Measurements from ENCODE around the gene DIP2C. TPM values are rescaled to one million over a fixed set of nuclear protein-coding genes. Genes with fewer than 3 reads are reported as not detected.
"Not testable (repeated sequence)": the region's sequence is repeated elsewhere in the genome, so short reads cannot be mapped to it uniquely, and the experiment has no call there.

The DIP2C gene
- total RNA-seq, 2 donors from 2014 or later, result 12.3 to 41.8 TPM

DNA sequence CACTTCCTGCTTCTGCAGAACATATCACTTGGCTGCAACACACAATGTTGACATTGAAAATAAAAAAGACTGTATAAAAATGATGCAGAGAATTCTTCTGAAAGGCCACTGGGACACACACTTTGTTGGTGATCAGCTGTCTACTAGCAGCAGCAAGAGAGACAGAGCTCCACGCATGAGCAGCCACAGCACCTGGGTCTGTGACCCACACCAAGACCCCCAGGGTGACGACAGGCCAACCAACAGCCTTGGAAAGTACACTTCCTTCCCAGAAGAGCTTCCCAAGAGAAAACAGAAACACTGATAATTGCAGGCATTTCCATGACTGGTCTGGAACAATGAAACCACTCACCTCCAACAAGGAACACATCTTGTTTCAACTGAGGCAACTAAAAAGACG, 239.0 kb downstream of the DIP2C start:
- H3K27me3 ChIP-seq (replicated peaks; ENCODE audit: insufficient read depth), result no peaks in the 10 kb centered on the region
- intact Hi-C loops (cut with DNase I), result no loop called here
- TF ChIP-seq POLR2AphosphoS5 (IDR thresholded peaks at IDR 0.05), result no peak
- TF ChIP-seq POLR2A (IDR thresholded peaks at IDR 0.05), result no peak
- TF ChIP-seq, protein P1, sequence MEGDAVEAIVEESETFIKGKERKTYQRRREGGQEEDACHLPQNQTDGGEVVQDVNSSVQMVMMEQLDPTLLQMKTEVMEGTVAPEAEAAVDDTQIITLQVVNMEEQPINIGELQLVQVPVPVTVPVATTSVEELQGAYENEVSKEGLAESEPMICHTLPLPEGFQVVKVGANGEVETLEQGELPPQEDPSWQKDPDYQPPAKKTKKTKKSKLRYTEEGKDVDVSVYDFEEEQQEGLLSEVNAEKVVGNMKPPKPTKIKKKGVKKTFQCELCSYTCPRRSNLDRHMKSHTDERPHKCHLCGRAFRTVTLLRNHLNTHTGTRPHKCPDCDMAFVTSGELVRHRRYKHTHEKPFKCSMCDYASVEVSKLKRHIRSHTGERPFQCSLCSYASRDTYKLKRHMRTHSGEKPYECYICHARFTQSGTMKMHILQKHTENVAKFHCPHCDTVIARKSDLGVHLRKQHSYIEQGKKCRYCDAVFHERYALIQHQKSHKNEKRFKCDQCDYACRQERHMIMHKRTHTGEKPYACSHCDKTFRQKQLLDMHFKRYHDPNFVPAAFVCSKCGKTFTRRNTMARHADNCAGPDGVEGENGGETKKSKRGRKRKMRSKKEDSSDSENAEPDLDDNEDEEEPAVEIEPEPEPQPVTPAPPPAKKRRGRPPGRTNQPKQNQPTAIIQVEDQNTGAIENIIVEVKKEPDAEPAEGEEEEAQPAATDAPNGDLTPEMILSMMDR (IDR thresholded peaks at IDR 0.05), result no peak
- H3K4me1 ChIP-seq (replicated peaks), result peaks cover 3% of the 10 kb centered on the region
- no peak overlapping the region for H3K4me3 ChIP-seq
- no peak overlapping the region for H3K27ac ChIP-seq
- no peaks in the 10 kb centered on the region for H3K36me3 ChIP-seq
- 67% methylated on average over 3 of the region's 3 CpGs for WGBS
- H3K9me3 ChIP-seq, result no peaks in the 10 kb centered on the region
- no peak for DNase-seq (ENCODE audit: low spot score)

DNA sequence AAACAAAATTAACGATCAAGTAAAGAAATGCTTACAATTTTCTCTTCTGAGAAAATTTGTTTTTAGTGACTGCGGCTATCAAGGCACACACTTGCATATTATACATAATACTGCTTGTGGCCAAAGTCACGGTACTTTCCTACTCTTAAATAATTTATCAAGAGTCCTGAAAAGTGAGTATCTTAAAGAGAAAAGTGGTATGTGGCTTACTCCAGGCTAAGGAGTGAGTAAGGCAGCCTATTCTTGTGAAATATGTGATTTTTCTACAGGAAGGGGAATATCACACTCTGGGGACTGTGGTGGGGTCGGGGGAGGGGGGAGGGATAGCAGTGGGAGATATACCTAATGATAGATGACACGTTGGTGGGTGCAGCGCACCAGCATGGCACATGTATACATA, 240.1 kb downstream of the DIP2C start:
- H3K27me3 ChIP-seq (replicated peaks; ENCODE audit: insufficient read depth); H3K4me1 ChIP-seq (replicated peaks); H3K4me3 ChIP-seq; DNase-seq (ENCODE audit: low spot score); H3K36me3 ChIP-seq; intact Hi-C loops (cut with DNase I); H3K27ac ChIP-seq; H3K9me3 ChIP-seq: not testable (repeated sequence)
- 78% methylated on average over 6 of the region's 6 CpGs for WGBS

DNA sequence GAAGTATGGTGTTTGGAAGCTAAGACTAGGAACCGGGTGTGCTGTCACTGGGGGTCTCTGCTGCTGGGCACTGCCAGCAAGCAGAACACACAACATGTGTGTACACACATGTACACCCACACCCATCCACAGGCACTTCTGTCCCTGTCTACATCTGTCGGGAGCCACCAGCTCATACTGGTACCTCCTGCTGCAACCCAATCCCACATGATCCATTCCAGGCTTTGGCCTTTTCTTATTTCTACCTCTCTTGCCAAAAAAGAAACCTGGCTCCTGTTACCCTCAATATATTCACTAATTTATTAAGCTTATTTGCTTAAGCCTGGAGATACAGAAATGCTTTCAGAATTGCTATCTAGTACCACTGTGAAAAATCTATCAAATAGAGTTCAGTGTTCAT, 246.0 kb downstream of the DIP2C start:
- no peaks in the 10 kb centered on the region for H3K36me3 ChIP-seq
- TF ChIP-seq, protein P1 (IDR thresholded peaks at IDR 0.05), result no peak
- TF ChIP-seq POLR2A (IDR thresholded peaks at IDR 0.05), result no peak
- no peak for TF ChIP-seq POLR2AphosphoS5 (IDR thresholded peaks at IDR 0.05)
- no peaks in the 10 kb centered on the region for H3K4me1 ChIP-seq (replicated peaks)
- no peak overlapping the region for H3K4me3 ChIP-seq
- no peaks in the 10 kb centered on the region for H3K9me3 ChIP-seq
- DNase-seq (ENCODE audit: low spot score), result no peak
- H3K27ac ChIP-seq, result no peak overlapping the region
- H3K27me3 ChIP-seq (replicated peaks; ENCODE audit: insufficient read depth), result no peaks in the 10 kb centered on the region
- WGBS, result 90% methylated on average over 2 of the region's 2 CpGs
- intact Hi-C loops (cut with DNase I), result no loop called here

DNA sequence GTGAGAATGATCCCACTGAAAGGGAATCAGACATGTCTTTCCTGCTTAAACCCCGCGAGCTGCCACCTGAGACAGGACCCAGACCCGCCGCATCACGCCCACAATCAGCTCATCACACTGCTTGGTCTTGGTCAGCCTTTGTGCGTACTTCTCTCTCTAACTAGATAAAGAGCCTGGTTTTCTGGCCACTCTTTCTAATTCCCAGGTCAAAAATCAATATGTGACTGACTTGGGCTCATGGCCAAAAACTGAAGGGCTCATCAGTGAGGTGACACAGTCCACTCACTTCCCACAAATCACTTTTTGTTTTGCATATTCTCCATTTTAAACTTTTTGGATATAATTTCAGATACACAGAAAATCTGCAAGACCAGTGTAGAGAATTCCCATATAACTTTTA, 247.3 kb downstream of the DIP2C start:
- H3K9me3 ChIP-seq, result no peaks in the 10 kb centered on the region
- no peak overlapping the region for H3K4me3 ChIP-seq
- 96% methylated on average over 6 of the region's 6 CpGs for WGBS
- TF ChIP-seq, protein P1 (IDR thresholded peaks at IDR 0.05), result no peak
- no peak for TF ChIP-seq POLR2AphosphoS5 (IDR thresholded peaks at IDR 0.05)
- TF ChIP-seq POLR2A (IDR thresholded peaks at IDR 0.05), result no peak
- intact Hi-C loops (cut with DNase I), result no loop called here
- no peak overlapping the region for H3K27ac ChIP-seq
- no peaks in the 10 kb centered on the region for H3K27me3 ChIP-seq (replicated peaks; ENCODE audit: insufficient read depth)
- H3K4me1 ChIP-seq (replicated peaks), result no peaks in the 10 kb centered on the region
- no peaks in the 10 kb centered on the region for H3K36me3 ChIP-seq
- no peak for DNase-seq (ENCODE audit: low spot score)

DNA sequence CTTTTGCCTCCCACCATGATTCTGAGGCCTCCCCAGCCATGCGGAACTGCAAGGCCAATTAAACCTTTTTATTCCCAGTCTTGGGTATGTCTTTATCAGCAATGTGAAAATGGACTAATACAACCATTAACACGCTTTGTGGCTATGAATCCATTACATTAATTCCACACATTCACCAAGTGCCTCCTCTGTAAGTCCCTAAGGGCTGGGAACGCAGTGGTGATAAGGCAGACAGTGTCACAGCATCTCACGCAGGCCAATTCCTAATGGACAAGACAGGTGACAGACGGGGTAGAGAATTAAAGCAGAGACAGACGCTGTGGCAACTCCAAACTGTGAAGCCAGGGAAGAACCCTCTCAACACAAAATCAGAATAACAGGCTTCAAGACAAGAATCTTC, 247.8 kb downstream of the DIP2C start:
- WGBS, result 99% methylated on average over 6 of the region's 6 CpGs

More for the DNA sequence above, 247.8 kb downstream of the DIP2C start:
- Histone ChIP-seq H3K27ac (no peak overlapping the region), H3K9me3 (no peaks in the 10 kb centered on the region), H3K27me3 (replicated peaks; ENCODE audit: insufficient read depth) (no peaks in the 10 kb centered on the region), H3K36me3 (no peaks in the 10 kb centered on the region), H3K4me1 (replicated peaks) (no peaks in the 10 kb centered on the region), H3K4me3 (no peak overlapping the region)
- intact Hi-C loops (cut with DNase I), result no loop called here
- TF ChIP-seq, protein P1 (IDR thresholded peaks at IDR 0.05), result no peak
- TF ChIP-seq POLR2A (IDR thresholded peaks at IDR 0.05) (no peak), POLR2AphosphoS5 (IDR thresholded peaks at IDR 0.05) (no peak)
- DNase-seq (ENCODE audit: low spot score), result no peak

Data from prostate gland (tissue), 2 donors.